ENCODE measurements around the gene SYT7.

DNA sequence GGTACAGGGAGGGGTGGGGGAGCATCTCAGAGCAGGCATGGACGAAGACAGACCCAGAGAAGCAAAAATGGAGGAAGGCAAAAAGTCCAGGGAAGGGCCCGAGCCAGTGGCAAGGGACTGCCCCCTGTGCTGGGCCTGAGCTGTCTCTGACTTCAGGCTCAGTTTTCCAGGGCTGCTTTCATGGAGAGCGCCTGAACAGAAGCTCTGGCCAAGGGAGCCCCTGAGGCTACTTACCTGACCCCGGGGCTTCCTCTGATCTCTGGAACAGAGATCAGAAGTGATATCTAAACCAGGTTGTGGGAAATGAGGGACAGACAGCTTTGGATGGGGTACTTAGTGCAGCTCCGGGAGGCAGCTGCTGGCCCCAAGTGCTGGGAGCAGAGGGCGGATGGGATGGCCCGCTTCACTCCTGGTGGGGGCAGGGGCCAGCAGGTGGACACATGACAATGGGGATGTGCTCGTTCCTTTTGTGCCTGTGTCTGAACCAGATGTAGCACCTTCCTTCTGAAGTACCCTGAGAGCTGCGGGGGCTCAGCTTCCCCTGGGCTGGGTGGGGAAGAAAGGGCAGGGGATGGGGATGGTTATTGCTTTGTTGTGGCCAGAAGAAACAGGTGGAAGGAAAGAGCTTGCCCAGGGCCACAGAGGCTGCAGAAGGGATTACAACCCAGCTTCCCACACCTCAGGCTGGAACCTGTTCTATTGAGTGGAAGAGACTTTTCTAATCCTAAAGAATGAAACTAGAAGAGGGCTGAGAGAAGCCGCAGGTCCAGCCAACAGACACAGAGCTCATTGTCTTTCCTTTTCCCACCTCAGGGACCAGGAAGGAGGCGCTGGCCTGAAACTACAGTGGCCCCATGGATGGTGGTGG lies 66.6 kb downstream of the SYT7 start:
- TF ChIP-seq POLR2A (IDR thresholded peaks at IDR 0.05; ENCODE audit: low read length) (no peak), GATA1 (IDR thresholded peaks at IDR 0.05; ENCODE audit: low read depth, low read length) (no peak)
